ENCODE measurements around the gene PTPN9.
"Not testable (repeated sequence)": the region's sequence is repeated elsewhere in the genome, so short reads cannot be mapped to it uniquely, and the experiment has no call there.

The PTPN9 gene

GRCh38 chr15:75578948-75579920 is at the start of gene PTPN9:
TSS of gene PTPN9 (minus strand) at chr15:75579315. CDS start at chr15:75578776, 539 bp downstream.
- DNase-seq = peak; percentile 74

- peak; percentile 84 for DNase-seq
Measured at GRCh38 chr15:75625542-75626347, 46.6 kb upstream of the PTPN9 start, which contains the start of gene SNUPN. TSS of gene SNUPN (minus strand) at chr15:75625725. CDS start at chr15:75621051, 4,674 bp downstream.

- no peak for DNase-seq
Measured at GRCh38 chr15:75622505-75622904, 43.4 kb upstream of the PTPN9 start.

GRCh38 chr15:75620841-75621391 is 41.8 kb upstream of the PTPN9 start:
- DNase-seq = no peak

- DNase-seq = no peak
Measured at GRCh38 chr15:75620058-75620820, 41.1 kb upstream of the PTPN9 start.

- no peak for DNase-seq
Measured at GRCh38 chr15:75616766-75617165, 37.7 kb upstream of the PTPN9 start.

GRCh38 chr15:75606711-75607699 is 27.9 kb upstream of the PTPN9 start:
- no peak for DNase-seq

GRCh38 chr15:75606026-75606425 is 26.9 kb upstream of the PTPN9 start:
- DNase-seq = no peak

- DNase-seq = no peak
Measured at GRCh38 chr15:75599401-75599800, 20.3 kb upstream of the PTPN9 start.

GRCh38 chr15:75598361-75598760 is 19.2 kb upstream of the PTPN9 start:
- DNase-seq = no peak

GRCh38 chr15:75597667-75598341 is 18.7 kb upstream of the PTPN9 start:
- DNase-seq = no peak

- no peak for DNase-seq
Measured at GRCh38 chr15:75596703-75597345, 17.7 kb upstream of the PTPN9 start.

- DNase-seq = no peak
Measured at GRCh38 chr15:75594276-75594675, 15.2 kb upstream of the PTPN9 start.

- DNase-seq = no peak
Measured at GRCh38 chr15:75591655-75592364, 12.7 kb upstream of the PTPN9 start.

- DNase-seq = no peak
Measured at GRCh38 chr15:75590239-75590638, 11.1 kb upstream of the PTPN9 start.

GRCh38 chr15:75589071-75589470 is 10.0 kb upstream of the PTPN9 start:
- no peak for DNase-seq

- DNase-seq = not testable (repeated sequence)
Measured at GRCh38 chr15:75586422-75586821, 7.3 kb upstream of the PTPN9 start.

- DNase-seq = no peak
Measured at GRCh38 chr15:75584121-75584520, 5.0 kb upstream of the PTPN9 start.

GRCh38 chr15:75583701-75584100 is 4.6 kb upstream of the PTPN9 start:
- no peak for DNase-seq
